ENCODE results near the gene MARVELD1. TPM values are rescaled to one million over a fixed set of nuclear protein-coding genes. Genes with fewer than 3 reads are reported as not detected.
A peak's percentile ranks its signal among the peaks of the same experiment; 100 is the strongest.

MARVELD1 gene
- total and polyA plus RNA-seq, 2 experiments from 2014 or later = 7.3 to 23.7 TPM

GRCh38 chr10:97723001-97723400, 9.5 kb downstream of the MARVELD1 start:
- H2AFZ ChIP-seq = no peak overlapping the region
- H4K20me1 ChIP-seq (replicated peaks; ENCODE audit: insufficient read depth) = no peaks in the 10 kb centered on the region
- H3K79me2 ChIP-seq (replicated peaks; ENCODE audit: insufficient read depth) = no peaks in the 10 kb centered on the region
- H3K27ac Mint-ChIP-seq = no peak overlapping the region
- H3K4me2 ChIP-seq = no peak overlapping the region
- no peaks in the 10 kb centered on the region for H3K9me2 ChIP-seq (ENCODE audit: insufficient read depth)
- TF ChIP-seq ZNF331 (CRISPR knock-in tag; IDR thresholded peaks at IDR 0.05; ENCODE audit: low read depth) (no peak), ZNF462 (CRISPR knock-in tag; IDR thresholded peaks at IDR 0.05) (no peak), CTCF (conservative IDR thresholded peaks at IDR 0.05; ENCODE audit: low read depth in 2 of 2) (peak in 1 of 2 experiments; percentile 43; a peak in 2 of 4 replicates), ETS1 (IDR thresholded peaks at IDR 0.05) (no peak), JUNB (IDR thresholded peaks at IDR 0.05; ENCODE audit: unreplicated experiment) (no peak), EZH2 (IDR thresholded peaks at IDR 0.05; ENCODE audit: low read depth, unreplicated experiment) (no peak)
- peaks cover 3% of the 10 kb centered on the region; the same call in 1 of the 3 replicates for H3K9me3 Mint-ChIP-seq
- no peaks in the 10 kb centered on the region for H3K36me3 ChIP-seq (ENCODE audit: insufficient read depth)
- peaks cover 4% of the 10 kb centered on the region for H3K27me3 Mint-ChIP-seq (ENCODE audit: insufficient read depth, low read depth, poor library complexity)
- H3K4me3 ChIP-seq = no peak overlapping the region
- no peak for DNase-seq (ENCODE audit: low spot score)
- no peak overlapping the region for H3K27ac ChIP-seq (ENCODE audit: low read depth)
- peaks cover 10% of the 10 kb centered on the region; the same call in 1 of the 2 replicates for H3F3A ChIP-seq (replicated peaks; ENCODE audit: low read depth)
- H3K27me3 ChIP-seq (ENCODE audit: insufficient read depth) = no peaks in the 10 kb centered on the region
- H3K4me1 ChIP-seq (ENCODE audit: insufficient read depth) = peaks cover 22% of the 10 kb centered on the region
- H3K4me3 Mint-ChIP-seq = no peak overlapping the region
- ATAC-seq = no peak
- peaks cover 23% of the 10 kb centered on the region for H3K36me3 Mint-ChIP-seq (ENCODE audit: low read depth)
- H3K4me1 Mint-ChIP-seq = peaks cover 23% of the 10 kb centered on the region
